OCI-LY3 (cell line): Measurements from ENCODE around the gene MOSPD2.

Source experiments
- CTCF ChIP-seq: fragments of 200-600, 300-600 bp; sonication (generic); IDR thresholded peaks from 2 replicates; pipeline ENCODE4 v1.5.1; 2014; ENCODE audit warnings: antibody characterized with exemption, low read length, low read depth
- EZH2phosphoT487 ChIP-seq: fragments of 200-600 bp; shearing (Covaris generic); IDR thresholded peaks from 2 replicates; pipeline ENCODE4 v1.6.1; 2018; ENCODE audit warnings: antibody characterized with exemption, mixed run types, low read depth

GRCh38 chrX:14923761-14924160 is 50.5 kb downstream of the MOSPD2 start:
- TF ChIP-seq CTCF (no peak), EZH2phosphoT487 (no peak)
